Stimulated activated CD4-positive, alpha-beta T cell treated with anti-CD3 and anti-CD28 coated beads, Interleukin-15, amount 100 ng/mL, for 48 hours (primary cell): Measurements from ENCODE around the gene CMTR2.
A peak's percentile ranks its signal among the peaks of the same experiment; 100 is the strongest.
"Not testable (repeated sequence)": the region's sequence is repeated elsewhere in the genome, so short reads cannot be mapped to it uniquely, and the experiment has no call there.

Experiments used
- DNase-seq, 2 donors: peaks; one replicate each; pipeline ENCODE4 v3.0.0-alpha.2; 2020; ENCODE audit warnings: low read depth in 2 of 2

The CMTR2 gene

GRCh38 chr16:71288890-71289731 lies at the start of gene CMTR2:
Gene CMTR2 (minus strand): TSS chr16:71289402. CDS start chr16:71285920, 3,482 bp downstream.
- DNase-seq = peak; percentile 86 to 89

- no peak for DNase-seq
These were observed 49.4 kb upstream of the CMTR2 start for GRCh38 chr16:71338632-71339031.

GRCh38 chr16:71338193-71338592 lies 49.0 kb upstream of the CMTR2 start:
- DNase-seq = no peak

- DNase-seq = no peak
These were observed 48.4 kb upstream of the CMTR2 start for GRCh38 chr16:71337631-71338030.

GRCh38 chr16:71328151-71328550 lies 38.9 kb upstream of the CMTR2 start:
- no peak for DNase-seq

- DNase-seq = no peak
These were observed 38.5 kb upstream of the CMTR2 start for GRCh38 chr16:71327720-71328119.

GRCh38 chr16:71319999-71320398 lies 30.8 kb upstream of the CMTR2 start:
- DNase-seq = no peak

- DNase-seq = no peak
These were observed 26.1 kb upstream of the CMTR2 start for GRCh38 chr16:71315269-71315668.

- not testable (repeated sequence) for DNase-seq
These were observed 24.4 kb upstream of the CMTR2 start for GRCh38 chr16:71313591-71313990.

GRCh38 chr16:71311553-71312158 lies 22.5 kb upstream of the CMTR2 start:
- DNase-seq = no peak

- no peak for DNase-seq
These were observed 14.7 kb upstream of the CMTR2 start for GRCh38 chr16:71303938-71304337.

GRCh38 chr16:71297341-71297634 lies 8.1 kb upstream of the CMTR2 start:
- DNase-seq = no peak

- DNase-seq = no peak
These were observed 7.6 kb upstream of the CMTR2 start for GRCh38 chr16:71296584-71297340.

GRCh38 chr16:71295950-71296349 lies 6.7 kb upstream of the CMTR2 start:
- DNase-seq = no peak

- no peak for DNase-seq
These were observed 4.7 kb upstream of the CMTR2 start for GRCh38 chr16:71293919-71294318.

GRCh38 chr16:71292095-71292494 lies 2.9 kb upstream of the CMTR2 start:
- not testable (repeated sequence) for DNase-seq

- no peak for DNase-seq
These were observed 495 bp upstream of the CMTR2 start for GRCh38 chr16:71289732-71290062.

- DNase-seq = no peak
These were observed 672 bp downstream of the CMTR2 start for GRCh38 chr16:71288570-71288889.

- DNase-seq = no peak
These were observed 1.3 kb downstream of the CMTR2 start for GRCh38 chr16:71287911-71288310.

- no peak for DNase-seq
These were observed 1.7 kb downstream of the CMTR2 start for GRCh38 chr16:71287454-71287853.

- DNase-seq = no peak
These were observed 5.6 kb downstream of the CMTR2 start for GRCh38 chr16:71283612-71284011.

GRCh38 chr16:71282943-71283342 lies 6.3 kb downstream of the CMTR2 start:
- DNase-seq = no peak
